ENCODE data around the gene CES2.
A peak's percentile ranks its signal among the peaks of the same experiment; 100 is the strongest.

DNA sequence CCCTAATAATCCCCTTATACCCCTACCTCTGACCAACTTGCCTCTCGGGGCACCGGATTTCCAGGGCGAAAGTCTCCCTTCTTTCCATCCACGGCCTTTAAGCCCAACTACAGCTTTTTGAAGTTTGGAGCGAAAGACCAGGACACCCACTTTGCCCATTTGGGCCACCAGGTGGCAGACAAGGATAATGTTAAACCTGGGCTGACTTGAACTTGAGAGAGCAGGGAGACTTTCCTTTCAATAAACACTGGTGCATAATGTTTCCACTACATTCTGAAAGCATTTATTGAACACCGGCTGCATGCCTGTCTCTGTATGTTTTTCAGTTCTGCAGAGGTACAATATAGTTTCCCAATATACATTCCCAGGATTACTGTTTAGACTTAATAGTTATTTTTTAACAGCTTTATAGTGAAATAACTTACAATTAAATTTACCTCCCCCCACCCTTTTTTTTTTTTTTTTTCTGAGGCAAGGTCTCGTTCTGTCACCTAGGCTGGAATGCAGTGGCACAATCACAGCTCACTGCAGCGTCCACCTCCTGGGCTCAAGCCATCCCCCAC, 18.9 kb downstream of the CES2 start:
- TF ChIP-seq, protein P1, sequence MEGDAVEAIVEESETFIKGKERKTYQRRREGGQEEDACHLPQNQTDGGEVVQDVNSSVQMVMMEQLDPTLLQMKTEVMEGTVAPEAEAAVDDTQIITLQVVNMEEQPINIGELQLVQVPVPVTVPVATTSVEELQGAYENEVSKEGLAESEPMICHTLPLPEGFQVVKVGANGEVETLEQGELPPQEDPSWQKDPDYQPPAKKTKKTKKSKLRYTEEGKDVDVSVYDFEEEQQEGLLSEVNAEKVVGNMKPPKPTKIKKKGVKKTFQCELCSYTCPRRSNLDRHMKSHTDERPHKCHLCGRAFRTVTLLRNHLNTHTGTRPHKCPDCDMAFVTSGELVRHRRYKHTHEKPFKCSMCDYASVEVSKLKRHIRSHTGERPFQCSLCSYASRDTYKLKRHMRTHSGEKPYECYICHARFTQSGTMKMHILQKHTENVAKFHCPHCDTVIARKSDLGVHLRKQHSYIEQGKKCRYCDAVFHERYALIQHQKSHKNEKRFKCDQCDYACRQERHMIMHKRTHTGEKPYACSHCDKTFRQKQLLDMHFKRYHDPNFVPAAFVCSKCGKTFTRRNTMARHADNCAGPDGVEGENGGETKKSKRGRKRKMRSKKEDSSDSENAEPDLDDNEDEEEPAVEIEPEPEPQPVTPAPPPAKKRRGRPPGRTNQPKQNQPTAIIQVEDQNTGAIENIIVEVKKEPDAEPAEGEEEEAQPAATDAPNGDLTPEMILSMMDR (conservative IDR thresholded peaks at IDR 0.05; ENCODE audit: low read depth, low read length) = peak; percentile 90
- TF ChIP-seq EZH2 (IDR thresholded peaks at IDR 0.05; ENCODE audit: borderline replicate concordance, low read depth, low read length, poor library complexity, severe bottlenecking) = no peak

Data from A673 (cell line).